Choroid plexus epithelial cell (primary cell): ENCODE results near the gene HEBP1.

ENCODE experiments used
- DNase-seq: peaks from one replicate; pipeline ENCODE4 v3.0.0-alpha.2; 2010; ENCODE audit warnings: low read depth
- H3K4me3 ChIP-seq: 2 replicates; pipeline ENCODE4 v1.5.1; 2011; ENCODE audit warnings: low read depth, mild to moderate bottlenecking, control low read depth, low read length, moderate library complexity
- TF ChIP-seq, protein P1 (sequence below): conservative IDR thresholded peaks from 2 replicates; pipeline ENCODE4 v1.5.1; 2011; ENCODE audit warnings: low read depth, mild to moderate bottlenecking, control low read depth, inconsistent platforms, low read length, moderate library complexity

The HEBP1 gene

DNA sequence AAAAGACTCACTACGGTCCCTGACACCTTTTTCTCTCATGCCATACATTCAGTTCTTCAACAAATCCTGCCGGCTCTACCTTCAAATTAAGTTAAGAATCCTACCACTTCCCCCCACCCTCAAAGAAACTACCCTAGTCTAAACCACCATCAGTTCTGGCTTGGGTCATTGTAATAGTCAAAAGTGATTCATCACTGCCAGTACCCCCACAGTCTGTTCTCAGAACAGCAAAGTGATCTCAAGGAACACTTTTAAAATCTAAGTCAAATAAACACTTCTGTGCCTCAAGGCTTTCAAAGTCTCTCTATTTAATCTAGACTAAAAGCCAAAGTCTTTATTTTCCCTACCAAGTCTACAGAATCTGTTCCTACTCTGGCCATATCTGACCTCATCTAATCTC, 32.1 kb upstream of the HEBP1 start:
- no peak for DNase-seq
- no peak overlapping the region for H3K4me3 ChIP-seq
- TF ChIP-seq, protein P1, sequence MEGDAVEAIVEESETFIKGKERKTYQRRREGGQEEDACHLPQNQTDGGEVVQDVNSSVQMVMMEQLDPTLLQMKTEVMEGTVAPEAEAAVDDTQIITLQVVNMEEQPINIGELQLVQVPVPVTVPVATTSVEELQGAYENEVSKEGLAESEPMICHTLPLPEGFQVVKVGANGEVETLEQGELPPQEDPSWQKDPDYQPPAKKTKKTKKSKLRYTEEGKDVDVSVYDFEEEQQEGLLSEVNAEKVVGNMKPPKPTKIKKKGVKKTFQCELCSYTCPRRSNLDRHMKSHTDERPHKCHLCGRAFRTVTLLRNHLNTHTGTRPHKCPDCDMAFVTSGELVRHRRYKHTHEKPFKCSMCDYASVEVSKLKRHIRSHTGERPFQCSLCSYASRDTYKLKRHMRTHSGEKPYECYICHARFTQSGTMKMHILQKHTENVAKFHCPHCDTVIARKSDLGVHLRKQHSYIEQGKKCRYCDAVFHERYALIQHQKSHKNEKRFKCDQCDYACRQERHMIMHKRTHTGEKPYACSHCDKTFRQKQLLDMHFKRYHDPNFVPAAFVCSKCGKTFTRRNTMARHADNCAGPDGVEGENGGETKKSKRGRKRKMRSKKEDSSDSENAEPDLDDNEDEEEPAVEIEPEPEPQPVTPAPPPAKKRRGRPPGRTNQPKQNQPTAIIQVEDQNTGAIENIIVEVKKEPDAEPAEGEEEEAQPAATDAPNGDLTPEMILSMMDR, result no peak

GRCh38 chr12:13030541-13031291, 30.7 kb upstream of the HEBP1 start:
- H3K4me3 ChIP-seq, result no peak overlapping the region
- TF ChIP-seq, protein P1, result no peak
- DNase-seq, result no peak

DNA sequence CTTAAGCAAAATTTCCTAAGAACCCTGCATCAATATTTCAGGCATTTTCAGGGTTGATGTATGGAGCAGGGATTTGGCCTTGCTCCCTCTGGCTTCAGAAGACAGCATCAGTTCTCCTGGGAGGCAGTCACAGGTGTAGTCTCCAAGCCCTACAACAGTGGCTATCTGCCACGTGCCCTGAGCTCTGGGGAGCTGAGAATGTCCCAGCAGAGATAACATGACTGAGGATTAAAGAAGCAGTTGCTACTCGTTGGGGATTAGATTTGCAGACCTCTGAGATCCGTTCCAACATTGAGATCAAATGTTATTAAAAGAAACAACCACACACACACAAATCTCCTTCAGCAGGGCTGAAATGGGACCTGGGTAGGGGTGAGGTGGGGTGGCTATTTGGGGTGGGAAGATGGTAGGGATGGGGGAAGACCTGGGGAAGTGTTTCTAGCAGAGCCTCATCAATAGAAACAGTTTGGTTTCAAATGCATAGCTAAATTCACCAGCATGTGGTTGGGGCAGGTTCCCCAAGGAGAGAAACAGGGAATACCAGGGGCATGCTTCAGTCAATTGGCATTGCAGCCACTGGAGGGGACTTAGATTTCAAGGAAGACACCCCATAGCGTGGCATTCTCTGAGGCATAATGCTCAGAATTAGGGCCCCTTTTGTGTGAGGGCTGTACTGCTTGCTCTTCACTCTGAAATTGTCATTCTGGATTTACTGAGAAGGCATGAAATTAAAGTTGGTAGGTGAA, 28.9 kb upstream of the HEBP1 start:
- TF ChIP-seq, protein P1, result no peak
- no peak for DNase-seq
- no peak overlapping the region for H3K4me3 ChIP-seq

GRCh38 chr12:13027508-13027907, 27.4 kb upstream of the HEBP1 start:
- H3K4me3 ChIP-seq, result no peak overlapping the region
- TF ChIP-seq, protein P1, result no peak
- no peak for DNase-seq

DNA sequence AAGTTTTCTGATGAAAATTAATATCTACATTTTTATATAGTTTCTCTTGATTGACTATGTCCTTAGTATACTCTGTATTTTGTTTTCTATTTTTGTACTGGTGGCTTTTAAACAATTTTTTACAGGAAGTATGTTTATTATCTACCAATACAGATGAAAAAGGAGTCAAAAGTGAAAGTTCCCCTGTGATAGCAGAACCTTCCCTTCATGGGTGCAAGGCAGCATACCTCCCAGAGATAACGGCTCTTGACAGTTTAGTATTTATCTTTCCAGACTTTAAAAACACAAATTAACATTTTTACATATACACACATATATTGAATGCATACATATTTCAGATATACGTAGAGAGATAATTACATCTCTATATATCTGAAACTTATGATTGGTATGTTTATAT, 27.0 kb upstream of the HEBP1 start:
- TF ChIP-seq, protein P1, result no peak
- H3K4me3 ChIP-seq, result no peak overlapping the region

GRCh38 chr12:13026286-13026685, 26.2 kb upstream of the HEBP1 start:
- TF ChIP-seq, protein P1, result no peak
- DNase-seq, result no peak
- H3K4me3 ChIP-seq, result no peak overlapping the region

More for the DNA sequence above, 27.0 kb upstream of the HEBP1 start:
- DNase-seq, result no peak
